G401.6 (cell line): Measurements from ENCODE around the gene AGBL4.
"Not testable (repeated sequence)": the region's sequence is repeated elsewhere in the genome, so short reads cannot be mapped to it uniquely, and the experiment has no call there.

Source experiments
- FAIRE-seq: peaks from 2 replicates; lab custom pipeline; 2012; peaks lifted over from hg19 to GRCh38; lab: Jason Lieb, UNC

Gene AGBL4

DNA sequence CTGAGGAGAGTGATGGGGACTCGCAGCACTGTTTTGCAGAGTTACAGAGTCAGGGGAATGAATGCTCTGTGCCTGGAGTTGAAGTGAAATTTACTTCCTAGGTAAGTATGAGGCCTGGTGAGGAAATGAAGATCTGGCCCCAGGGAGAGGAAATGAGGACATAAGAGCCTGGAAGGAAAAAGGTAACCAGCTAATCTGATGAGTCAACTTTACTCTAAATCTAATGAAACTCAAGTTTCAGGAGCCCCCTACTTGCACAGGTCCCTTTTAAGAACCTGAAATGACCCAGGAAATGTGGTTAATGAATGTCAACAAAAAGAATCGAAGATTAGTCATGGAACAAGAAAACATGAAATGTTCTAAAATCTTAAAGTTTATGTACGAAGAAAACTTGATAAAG is 599.0 kb downstream of the AGBL4 start:
- FAIRE-seq, result no peak

DNA sequence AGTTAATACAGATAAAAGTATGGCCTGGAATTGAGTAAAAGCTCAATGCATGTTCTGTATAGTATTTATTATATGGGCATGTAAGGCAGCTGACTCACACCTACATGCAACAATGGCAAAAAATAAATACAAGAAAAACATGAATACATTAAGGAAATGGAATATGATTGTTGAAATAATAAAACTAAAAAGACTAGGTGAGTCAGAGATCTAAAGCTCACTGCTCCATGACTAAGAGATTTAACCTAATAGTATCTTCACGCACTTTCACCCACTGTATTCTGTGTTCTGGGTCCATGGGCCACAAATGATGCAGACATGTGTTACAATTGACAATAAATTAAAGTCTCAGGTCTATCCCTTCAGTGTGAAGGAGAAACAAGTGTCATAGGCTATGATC is 607.0 kb downstream of the AGBL4 start:
- no peak for FAIRE-seq

DNA sequence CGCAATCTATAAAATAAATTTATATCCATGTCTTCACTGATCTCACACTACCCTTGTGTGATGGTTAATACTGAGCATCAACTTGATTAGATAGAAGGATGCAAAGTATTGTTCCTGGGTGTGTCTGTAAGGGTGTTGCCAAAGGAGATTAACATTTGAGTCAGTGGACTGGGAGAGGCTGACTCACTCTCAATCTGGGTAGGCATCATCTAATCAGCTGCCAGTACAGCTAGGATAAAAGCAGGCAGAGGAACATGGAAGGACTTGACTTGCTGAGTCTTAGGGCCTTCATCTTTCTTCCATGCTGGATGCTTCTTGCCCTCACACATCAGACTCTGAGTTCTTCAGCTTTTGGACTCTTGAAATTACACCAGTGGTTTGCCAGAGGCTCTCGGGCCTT is 615.4 kb downstream of the AGBL4 start:
- FAIRE-seq, result no peak

DNA sequence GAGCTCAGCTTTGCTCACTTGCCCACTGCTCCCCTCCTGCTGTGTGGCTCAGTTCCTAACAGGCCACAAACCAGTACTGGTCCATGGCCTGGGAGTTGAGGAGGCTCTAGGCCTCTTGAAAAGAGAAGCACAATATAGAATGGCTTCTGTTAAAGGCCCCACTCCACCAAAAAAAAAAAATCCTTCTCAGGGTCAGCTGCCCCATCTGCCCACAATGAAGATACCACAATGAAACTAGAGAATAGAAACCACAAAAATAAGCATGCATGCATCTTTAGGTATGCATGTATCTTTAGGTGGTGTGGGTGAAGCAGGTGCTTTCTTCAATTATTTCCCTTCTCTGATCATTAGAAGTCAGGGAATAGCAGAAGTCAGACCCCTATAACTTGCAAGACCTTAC is 626.7 kb downstream of the AGBL4 start:
- no peak for FAIRE-seq

DNA sequence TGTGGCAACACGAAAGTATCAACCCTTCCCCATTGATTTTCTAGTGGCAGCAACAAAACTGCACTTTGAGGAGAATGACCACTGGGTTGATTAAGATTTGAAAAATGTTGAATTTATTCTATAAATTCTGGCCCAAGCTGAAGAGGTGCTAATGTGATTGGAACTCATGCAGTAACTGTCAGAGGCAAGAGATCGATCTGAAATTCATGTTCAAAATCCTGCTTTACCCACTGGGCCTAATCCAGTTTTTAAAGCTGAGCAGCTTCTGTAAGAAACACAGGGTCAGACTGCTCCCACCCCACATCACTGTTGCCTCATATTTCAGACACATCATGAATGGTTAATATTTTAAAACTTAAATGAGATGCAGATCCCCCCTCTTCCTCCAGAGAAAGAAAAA is 629.6 kb downstream of the AGBL4 start:
- no peak for FAIRE-seq

DNA sequence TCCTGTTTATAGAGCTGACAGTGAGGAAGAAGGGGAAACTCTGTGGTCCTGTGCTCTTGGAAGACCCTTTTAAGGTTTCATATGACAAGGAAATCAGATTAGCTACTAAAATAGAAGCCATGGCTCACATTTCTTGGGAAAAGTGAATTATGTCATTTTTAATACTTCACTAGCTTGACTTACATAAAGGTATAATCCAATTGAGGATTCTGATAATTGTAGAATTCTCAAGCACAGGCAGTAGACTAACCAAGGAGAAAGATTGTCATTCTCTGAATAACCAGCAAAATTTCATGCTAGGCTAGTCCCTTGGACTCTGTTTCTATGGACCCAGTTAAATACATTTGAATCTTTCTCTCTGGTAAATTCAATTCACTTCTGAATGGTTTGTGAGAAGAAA is 634.1 kb downstream of the AGBL4 start:
- FAIRE-seq, result no peak

DNA sequence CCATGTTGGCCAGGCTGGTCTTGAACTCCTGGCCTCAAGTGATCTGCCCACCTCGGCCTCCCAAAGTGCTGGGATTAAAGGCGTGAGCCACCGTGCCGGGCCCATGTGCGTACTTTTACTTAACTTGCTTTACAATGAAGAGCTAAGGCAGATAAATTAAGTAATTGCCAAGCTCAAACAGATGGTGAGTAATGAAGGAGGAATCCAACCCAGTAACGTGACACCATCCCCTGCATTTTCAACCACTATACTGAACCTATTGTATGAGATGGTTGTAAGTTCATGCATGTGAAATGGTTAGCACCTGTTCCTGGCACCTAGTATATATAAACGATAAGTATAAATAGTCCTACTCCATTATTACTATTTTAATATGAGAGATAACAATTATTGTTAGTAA is 659.1 kb downstream of the AGBL4 start:
- FAIRE-seq, result no peak

DNA sequence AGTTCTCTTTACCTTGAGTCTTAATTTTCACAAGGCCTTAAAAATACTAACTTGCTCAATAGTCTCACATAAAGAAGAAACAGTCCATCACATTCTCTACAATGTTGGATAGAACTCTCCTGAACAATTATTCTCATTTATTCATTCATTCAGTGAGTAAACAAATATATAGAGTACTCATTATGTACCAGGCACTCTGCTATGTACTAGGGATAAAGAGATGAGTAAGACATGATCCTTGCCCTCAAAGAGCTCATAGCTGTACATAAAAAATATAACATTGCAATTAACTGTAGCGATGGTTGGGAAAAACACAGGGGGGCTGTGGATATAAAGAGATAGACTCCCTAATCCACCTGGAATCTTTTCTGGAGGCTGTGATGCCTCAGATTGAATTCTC is 660.1 kb downstream of the AGBL4 start:
- FAIRE-seq, result no peak

DNA sequence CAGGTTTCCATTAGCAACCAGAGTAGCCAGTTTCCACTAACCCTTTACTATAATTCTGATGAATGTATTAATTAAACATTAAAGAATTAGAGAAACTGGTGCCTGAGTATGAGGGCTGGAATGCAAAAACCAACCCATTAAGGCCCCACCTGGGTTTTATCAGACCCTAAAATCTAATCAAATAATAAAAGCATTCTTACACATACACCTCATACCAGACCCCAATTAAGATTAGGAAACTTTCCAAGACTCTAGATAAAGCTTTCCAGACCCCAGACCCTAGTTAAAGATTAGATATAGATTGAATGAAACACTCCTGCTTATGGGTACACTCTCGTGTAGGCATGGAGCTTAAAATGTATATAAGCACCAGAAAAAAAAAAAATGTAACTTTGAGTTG is 665.7 kb downstream of the AGBL4 start:
- no peak for FAIRE-seq

DNA sequence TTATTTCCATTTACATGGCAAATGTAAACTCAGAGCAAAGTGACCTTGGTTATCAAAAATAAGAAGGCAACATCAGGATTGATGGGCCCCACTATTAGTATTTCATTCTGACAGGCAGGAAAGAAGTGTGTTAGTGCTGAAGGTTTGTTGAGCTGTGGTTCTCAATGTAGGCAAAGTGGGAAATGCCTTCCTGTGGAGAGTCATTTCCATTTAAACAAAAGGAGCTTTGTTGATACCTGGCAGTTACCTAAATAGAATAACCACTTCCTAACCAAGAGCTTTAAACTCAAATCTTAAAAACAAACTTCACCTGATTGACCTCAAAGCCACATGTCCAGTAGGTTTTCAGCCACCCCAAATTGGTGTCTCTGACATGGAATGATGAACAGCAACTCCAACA is 667.2 kb downstream of the AGBL4 start:
- FAIRE-seq, result no peak

DNA sequence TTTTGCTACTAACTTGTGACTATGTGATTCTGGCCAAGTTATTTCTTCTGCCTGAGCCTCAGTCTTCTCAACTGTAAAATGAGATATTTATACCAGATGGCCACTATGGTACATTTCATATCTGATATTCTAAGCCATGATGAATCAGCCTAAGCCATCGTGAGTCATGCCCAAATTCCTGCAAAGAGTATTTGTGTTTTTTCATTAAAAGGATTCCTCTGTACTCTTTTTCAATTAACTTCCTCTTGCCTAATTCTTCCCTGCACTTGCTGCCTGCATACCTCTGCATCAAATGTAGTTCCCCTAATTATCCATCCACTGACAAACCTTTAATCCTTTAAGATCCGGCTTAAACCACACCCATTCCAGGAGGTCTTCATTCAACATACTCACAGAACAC is 672.0 kb downstream of the AGBL4 start:
- no peak for FAIRE-seq

DNA sequence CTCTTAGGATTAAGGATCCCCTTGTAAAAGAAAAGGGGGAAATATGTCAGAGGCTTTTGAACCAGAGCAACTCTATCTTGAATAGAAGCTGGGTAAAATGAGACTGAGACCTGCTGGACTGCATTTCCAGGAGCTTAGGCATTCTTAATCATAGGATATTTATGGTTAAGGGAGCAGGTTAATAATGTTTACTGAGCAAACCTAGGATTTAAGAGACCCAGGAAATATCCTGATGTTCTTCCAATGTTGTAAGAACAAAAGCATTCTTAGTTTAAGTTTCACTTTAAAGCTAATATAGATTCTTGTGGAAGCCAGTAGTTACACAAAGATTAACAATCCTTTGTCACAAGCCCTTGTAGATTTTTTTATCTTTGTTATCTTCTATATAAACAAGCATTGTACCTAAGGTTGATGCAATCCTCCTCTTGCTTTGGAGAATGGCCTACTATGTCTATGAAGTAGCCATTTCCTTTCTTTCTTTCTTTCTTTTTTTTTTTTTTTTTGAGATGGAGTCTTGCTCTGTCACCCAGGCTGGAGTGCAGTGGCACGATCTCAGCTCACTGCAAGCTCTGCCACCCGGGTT is 676.9 kb downstream of the AGBL4 start:
- FAIRE-seq, result no peak

DNA sequence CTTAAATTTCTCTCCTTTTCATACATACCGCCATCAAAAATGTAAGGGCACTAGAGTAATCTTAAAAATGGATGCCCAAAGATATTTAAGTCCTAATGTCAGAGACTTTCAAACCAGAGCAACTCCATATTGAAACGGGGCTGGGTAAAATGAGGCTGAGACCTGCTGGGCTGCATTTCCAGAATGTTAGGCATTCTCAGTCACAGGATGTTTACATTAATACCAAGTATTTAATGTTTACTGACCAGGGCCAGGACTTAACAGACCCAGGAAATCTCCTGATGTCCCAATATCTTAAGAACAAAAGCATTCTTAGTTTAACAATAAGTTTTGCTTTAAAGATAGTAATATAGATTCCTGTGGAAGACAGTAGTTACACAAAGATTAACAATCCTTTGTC is 683.2 kb downstream of the AGBL4 start:
- no peak for FAIRE-seq

DNA sequence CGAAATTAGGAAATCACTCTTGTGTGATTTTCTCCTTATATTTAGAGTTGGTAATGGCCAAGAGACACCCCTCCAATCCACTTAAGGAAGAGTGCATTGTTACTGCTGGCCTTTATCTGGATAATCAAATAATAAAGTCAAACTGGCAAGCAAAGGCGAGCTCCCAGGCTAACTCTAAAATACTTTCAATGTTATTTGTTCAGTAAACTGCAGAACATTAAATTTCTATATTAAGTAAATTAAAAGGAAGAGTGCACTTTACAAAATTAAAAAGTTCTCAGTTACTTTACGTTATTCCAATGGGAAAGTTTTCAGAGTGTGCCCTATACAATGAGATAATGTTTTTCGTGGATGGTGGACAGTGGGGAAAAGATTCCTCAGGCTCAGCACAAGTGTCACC is 684.7 kb downstream of the AGBL4 start:
- FAIRE-seq, result no peak

DNA sequence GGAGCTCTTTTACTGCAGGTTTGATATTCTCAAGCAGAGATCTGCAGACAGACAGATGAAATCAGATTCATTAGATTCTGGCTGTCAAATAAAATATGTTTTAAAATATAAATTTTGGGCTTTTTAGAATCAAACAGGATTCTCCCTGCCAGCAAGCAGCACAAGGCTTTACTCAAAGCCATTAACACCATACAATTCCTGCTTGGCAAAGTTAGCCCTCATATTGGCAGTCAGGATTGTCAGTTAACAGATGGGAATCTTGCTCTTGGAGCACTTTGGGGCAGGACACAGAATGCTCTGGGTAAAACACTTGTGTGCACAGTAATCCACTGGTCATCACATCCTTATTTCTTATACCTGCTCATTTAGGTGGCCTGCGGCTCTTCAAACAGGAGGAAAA is 686.5 kb downstream of the AGBL4 start:
- no peak for FAIRE-seq

DNA sequence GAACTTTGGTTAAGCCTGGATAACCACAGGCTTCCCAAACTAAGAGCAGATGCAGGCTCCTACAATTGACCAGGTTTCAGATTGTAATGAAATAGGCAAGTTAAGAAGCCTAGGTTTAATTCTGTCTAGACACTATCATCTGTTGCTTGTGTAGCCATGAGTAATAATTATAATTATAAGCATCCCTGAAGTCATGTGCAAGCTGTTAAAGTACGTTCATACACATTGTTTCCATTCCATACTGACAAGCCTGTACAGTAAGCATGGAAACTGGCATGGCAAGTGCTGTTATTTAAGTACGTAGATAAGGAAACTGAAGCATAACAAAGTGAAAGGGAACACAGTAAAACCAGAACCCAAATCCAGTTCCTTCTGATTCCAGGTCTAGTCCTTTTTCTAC is 689.8 kb downstream of the AGBL4 start:
- no peak for FAIRE-seq

DNA sequence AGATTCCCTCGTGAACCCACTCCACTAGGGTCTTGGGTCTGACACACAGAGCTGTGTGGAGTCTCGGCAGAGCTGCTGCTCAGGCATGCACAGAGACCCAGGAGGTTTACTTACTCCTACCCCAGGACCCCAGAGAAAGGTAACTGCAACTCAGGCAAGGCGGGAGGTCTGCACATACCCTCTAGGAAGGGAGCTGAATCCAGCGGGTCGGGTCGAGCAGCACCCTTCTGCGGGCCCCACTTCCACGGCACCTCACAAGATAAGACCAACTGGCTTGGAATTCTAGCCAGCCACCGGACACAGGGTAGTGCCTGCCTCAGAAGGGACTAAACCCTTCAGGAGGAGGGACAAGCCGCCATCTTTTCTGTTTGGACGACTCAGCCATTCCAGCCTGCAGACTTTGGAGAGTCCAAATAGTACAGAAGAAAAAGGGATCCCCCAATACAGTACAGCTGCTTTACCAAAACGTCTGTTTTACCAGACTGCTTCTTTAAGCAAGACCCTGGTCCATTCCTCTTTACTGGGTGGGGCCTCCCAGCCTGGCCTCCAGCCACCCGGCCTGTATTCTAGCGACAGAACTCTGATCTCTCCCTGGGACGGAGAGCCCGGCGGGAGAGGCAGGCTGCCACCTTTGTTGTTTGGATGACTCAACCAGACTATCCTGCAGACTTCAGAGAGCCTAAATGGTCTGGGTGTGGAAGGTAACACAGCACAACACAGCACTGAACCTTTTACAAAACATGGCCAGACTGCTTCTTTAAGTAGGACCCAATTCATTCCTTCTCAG is 692.5 kb downstream of the AGBL4 start:
- no peak for FAIRE-seq

DNA sequence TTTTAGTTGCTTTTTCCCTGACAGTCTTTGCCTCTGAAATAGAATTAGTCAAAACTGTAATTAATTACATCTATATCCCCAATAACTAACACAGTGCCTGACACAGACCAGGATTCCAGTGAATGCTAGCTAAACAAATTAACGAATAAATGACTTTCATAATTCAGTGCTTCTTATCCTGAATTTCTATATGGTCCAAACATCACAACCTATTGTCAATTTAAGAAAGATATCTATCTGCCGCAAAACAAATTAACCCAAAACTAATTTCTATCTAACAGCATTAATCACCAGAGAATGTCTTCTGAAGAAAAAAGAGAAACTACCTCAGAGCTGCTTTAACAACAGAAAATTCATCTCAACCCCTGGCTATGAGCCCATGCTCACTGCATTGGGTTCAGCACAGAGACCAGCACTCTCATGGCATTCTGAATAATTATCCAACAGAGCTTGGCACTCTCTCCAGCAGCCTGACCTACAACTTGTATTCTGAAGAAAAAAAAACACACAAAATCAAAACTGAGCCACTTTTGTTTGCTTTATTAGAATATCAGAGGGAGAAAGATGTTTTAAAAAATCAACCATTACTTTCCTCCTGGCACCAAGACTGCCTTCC is 699.7 kb downstream of the AGBL4 start:
- no peak for FAIRE-seq

DNA sequence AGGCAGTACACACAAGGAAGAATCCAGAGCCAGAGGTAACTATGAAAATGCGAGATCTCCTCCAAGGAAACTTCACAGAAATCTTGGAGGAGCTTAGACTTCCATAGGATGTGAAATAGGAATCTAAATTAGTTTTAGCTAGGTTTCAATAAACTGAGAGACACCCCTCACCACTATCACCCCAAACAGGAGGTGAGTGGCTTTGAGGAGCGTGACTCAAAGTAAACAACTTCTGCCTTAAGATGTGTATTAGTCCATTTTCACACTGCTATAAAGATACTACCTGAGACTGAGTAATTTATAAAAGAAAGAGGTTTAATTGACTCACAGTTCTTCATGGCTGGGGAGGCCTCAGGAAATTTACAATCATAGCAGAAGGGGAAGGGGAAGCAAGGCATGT is 703.3 kb downstream of the AGBL4 start:
- not testable (repeated sequence) for FAIRE-seq

DNA sequence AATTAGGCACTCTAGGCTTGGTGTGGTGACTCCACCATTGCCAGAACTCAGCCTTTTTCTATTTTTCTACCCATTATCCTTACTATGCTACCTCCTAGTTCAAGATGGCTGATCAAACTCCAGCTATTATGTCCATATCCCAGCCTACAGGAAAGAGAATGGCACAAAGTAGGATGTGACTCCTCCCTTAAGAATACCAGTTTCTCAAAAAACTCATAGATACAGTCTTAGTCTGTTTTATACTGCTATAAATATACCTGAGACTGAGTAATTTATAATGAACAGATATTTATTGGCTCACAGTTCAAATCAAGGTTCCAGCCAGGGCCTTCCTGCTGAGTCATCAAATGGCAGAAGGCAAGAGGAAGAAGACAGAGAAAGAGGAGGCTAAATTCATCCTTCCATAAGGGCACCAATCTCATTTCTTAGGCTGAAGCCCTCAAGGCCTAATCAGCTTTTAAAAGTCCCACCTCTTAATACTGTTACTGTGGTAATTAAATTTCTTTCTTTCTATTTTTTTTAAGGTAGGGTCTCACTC is 704.3 kb downstream of the AGBL4 start:
- no peak for FAIRE-seq

DNA sequence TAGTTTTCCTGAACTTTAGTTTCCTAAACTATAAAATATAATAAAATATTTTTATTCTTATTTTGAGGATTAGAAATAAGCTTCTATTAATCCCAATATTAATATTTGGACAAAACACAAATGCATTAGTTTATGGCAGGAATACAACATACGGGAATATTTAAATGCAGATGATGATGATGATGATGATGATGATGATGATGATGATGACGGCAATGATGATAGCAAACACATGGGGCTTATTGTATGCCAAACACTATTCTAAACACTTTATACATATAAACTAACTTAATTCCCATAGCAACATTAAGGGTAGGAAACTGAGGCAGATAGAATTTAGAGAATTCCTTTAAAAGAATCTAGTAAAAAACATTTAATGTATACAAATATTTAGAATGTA is 705.5 kb downstream of the AGBL4 start:
- no peak for FAIRE-seq

DNA sequence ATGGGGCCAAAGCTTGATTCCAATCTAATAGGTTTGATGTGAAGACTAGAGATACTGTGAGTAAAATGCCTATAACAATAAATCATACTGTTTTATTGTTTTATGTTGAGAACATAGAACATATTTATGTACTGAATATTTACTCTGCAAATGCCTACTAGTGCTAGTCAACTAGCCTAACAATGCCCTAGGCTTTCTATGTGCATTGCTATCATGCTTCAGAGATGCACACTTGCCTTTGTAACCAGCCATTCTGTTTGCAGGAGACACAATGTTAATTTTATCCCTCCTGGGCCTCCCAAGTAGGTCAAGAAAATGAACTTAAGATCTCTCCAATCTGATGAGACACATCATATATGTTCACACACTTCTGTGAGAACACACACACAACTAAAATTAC is 716.3 kb downstream of the AGBL4 start:
- no peak for FAIRE-seq

DNA sequence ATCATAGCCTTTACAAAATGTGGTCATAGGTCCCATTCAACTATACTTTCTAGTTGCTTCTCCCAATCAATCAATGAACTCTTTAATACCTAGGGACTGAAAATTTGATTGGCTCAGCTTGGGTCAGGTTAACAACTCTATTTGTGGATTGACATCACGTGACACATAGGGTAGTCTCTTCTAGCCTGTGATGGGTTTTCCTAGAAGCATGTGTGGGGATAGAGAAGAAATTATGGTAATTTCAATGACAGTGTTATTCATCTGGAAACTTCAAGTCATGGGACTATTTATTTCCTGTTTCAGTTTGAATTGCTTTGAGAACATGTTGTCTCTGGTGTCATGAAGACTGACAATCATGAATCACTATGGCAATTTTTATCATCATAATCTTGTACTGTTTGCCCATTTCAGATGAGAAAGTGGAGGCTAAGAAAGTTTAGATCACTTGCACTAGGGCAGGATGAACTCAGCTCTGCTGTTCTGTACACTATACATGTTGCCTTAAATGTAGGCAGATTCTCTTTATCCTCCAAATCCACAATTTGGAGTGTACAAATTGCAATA is 717.2 kb downstream of the AGBL4 start:
- no peak for FAIRE-seq
